HG03103 (cell line): ENCODE results near the gene CCKAR.
"Not testable (repeated sequence)": the region's sequence is repeated elsewhere in the genome, so short reads cannot be mapped to it uniquely, and the experiment has no call there.

Source experiments
- ATAC-seq: cut with Tn5 transposase; IDR thresholded peaks from one replicate; pipeline ENCODE4 v1.9.1; 2021; ENCODE audit warnings: low read depth; ENCODE audit not compliant: unreplicated experiment

The CCKAR gene, protein sequence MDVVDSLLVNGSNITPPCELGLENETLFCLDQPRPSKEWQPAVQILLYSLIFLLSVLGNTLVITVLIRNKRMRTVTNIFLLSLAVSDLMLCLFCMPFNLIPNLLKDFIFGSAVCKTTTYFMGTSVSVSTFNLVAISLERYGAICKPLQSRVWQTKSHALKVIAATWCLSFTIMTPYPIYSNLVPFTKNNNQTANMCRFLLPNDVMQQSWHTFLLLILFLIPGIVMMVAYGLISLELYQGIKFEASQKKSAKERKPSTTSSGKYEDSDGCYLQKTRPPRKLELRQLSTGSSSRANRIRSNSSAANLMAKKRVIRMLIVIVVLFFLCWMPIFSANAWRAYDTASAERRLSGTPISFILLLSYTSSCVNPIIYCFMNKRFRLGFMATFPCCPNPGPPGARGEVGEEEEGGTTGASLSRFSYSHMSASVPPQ

DNA sequence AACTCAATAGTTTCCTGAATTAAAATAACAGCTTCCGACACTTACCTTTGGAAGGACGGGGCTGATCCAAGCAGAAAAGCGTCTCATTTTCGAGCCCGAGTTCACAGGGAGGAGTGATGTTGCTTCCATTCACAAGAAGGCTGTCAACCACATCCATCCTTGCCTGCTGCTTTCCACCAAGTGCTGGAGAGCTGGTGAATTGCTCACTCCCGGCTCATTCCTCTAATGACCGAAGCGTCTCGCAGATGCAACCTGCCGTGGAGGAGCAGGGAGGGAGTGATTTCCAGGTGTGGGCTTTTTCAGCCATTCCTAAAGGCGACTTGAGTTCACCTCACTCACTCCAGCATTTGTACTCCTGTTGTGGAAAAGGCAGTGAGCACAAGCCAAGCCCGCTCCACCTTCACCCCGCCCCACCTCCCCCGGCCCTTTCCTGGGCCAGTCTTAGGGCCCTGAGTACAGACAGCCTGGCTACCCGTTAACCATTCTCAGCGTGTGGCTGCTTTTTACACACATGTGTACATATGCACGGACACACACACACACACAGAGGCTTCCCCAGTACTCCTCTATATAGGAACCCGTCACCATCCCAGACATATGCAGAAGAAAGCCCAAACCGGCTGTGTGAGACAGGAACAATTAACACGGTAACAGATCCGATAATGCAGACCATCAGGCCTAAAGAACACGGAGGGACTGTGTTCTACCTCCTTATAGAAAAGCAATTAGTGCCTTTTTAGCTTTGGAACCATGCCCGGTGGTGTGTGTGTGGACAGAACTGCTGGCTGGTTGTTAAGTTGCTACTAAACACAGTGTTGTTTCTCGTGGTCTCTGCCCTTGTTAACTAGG is at the start of gene CCKAR:
CCKAR (minus strand) TSS at position 374 of the 849 bp plus-strand sequence; CDS start at position 157, 217 bp downstream.
- no peak for ATAC-seq

DNA sequence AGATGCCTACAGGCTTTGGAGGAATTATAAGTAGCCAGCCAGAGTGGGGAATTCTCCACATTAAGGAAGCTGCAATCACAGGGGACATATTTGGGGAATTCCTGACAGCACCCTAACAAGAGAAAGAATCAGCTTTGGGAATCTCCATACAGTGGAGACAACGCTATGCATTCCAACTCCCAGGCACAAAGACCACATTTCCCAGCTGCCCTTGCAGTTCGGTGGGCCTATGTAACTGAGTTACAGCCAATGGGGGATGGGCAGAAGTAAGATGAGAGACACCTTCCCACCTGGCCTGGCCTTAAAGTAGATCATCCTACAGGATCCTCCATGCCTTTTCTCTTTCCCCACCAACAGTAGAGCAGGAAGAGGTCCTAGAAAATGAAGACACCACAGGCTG is 43.4 kb upstream of the CCKAR start:
- no peak for ATAC-seq

DNA sequence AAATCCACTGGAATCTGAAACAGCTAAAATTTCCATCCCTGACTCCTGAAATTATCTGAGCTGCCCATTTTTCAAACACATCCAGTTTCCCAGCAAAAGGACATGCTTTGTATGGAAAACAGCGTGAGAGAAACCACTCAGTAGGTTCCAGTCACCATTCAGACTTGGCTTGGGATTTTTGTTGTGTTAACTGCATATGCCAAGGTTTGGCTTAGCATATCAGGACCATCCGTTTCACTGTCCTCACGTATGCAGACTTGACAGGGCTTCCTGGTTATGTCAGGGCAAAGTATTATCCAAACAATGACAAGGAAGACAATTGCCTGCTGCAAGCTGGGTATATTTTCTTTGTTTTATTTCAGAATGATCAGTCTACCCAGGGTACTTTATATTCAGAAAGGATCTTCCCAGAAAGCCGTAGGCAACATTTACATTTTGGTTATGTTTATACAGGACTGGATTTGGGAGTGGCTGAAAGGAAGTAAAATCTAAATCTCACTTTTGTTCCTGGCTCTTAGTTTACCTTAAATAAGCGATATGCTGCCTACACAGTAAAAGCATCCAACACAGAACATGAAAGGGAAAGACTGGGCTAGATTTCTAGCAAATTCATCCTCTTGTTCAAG is 41.3 kb upstream of the CCKAR start:
- no peak for ATAC-seq

DNA sequence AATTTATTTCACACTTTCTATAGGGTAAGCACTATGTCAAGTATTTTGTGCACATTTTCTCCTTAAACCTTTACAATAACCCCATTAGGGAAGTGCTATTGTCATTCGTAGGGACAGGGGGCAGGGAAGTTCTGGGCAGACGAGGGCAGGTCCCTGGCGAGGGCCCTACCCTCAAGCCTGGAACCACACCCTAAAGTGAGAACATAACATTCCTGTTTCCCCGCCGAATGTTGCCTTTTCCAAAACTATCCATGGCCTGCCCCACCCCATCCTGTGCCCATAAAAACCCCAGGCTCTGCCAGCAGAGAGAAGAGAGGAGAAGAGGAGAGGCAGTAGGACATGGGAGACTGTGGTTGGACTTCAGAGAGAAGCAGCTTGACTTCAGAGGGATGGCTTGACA is 39.8 kb upstream of the CCKAR start:
- no peak for ATAC-seq

DNA sequence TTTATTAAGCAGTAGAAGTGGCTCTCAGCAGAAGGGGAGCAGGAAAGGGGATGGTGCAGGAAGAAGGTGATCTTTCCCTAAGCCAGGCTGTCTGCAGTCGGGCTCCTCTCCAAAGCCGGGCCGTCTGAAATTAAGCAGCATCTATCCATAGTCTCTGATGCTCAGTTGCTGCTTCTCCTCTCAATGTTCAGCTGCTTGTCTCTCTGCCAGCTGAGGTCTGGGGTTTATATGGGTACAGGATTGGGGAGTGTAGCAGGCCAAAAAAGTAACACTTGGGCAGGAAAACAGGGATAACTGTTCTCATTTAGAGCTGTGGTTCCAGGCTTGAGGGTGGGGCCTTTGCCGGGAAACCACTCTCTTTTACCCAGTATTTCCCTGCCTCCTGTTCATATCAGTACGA is 39.2 kb upstream of the CCKAR start:
- ATAC-seq = no peak

DNA sequence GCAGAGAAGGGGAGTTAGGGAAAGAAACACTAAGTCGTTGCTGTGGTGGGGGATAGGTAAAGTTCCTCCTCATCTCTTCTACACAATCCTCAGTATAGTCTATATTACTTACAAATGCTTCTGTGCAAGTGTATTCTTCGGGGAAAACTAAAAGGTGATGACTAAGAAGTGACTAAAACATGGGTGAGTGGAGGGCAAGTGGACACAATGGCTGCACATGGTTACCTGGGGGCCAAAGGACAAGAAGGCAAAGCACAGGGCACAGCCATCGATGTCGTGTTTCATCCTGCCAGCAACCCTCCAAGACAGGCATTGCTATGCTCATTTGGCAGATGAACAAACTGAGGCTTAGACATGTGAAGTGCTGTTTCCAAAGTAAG is 35.5 kb upstream of the CCKAR start:
- ATAC-seq = no peak

DNA sequence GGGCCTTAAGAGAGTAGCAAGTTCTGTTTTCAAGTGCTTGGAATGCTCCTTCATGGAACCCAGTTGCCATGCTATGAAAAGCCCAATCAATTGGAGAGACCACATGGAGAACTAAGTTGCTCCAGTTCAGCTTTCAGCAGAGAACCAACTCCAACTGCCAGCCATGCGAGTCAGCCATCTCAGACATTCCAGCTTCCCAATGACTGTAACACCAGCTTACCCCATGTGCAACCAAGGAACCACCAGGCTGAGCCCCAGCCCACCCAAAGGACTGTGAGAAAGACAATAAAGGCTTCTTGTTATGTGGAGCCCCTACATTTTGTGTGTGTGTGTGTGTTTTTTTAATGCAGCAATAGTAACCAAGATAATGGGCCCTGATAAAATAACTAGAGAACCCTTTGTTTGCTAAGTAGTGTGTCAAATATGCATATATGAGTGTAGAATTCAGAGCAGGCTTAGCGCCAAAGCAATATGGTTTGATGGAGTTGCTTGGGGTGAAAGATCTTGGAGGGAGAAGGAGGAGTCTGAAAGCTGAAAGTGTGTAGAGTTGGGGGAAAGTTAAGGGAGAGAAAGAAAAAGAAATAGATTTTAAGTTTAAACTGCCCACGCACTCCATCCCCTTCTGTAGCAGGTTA is 35.0 kb upstream of the CCKAR start:
- ATAC-seq = no peak

DNA sequence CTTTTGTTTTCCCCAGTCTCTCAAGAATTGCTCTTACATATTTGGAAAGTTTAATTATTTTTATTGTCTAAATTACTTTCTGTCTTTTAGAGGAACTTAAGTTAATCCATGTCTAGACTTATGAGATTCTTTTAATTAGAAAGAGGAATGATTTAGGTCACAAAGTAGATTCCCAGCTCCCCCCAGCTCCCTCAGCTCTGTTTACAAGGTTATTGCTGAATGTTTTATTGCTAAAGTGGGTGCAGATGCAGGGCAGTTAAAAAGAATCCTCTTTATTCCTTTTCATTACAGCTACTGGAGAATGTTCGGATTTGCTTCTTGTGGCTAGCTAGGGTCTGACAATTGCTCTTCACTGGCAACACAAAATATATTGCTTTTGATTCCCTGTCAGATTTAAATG is 33.7 kb upstream of the CCKAR start:
- ATAC-seq = no peak

DNA sequence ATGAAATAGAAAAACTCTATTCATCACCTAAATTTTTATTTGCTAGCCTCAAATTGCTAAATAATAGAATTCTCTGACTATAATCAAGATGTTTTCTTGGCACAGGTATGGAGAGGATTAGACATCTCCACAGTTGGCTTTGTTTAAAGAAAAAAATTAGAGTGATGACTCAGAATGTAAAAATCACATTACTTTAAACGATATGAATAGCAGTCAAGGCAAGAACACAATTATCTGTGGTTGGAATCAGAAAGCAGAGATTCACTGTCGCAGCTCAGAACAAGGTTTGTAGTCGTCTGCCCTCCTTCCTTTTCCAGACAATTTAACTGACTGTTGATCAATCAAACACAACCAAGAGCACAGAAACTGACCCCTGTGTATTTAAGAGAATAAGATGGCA is 32.2 kb upstream of the CCKAR start:
- ATAC-seq = no peak

DNA sequence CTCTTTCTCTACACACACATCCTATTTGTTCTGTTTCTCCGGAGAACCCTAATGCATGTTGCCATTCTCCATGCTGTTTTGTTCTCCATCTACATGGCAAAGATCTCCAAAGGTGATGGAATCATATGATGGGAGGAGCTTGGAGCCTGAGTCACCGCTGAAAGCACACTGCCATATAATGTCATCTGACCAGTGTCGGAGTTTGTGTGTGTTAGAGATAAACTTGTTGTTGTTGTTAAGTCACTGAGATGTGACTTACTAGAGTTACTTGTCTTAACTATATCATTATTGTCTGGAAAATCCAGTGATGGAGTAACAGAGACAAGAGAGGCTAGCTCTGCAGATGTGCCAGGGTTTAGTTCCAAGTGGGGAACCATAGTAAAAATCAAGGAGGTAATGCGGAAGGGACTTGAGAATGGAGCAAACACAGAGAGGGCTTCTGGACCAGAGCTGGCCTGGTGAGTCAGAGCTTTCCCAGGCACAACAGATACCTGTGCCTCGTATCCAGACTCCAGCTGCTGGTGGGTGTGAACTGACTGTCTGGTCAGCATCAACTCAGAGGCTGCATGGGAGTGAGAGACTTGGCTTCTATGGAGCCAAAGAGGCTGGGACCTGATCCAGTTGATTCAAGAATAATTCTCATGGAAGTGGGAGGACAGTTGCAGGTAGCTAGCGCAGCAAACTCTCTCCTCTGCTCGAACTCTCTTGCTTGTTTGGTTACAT is 30.6 kb upstream of the CCKAR start:
- no peak for ATAC-seq

DNA sequence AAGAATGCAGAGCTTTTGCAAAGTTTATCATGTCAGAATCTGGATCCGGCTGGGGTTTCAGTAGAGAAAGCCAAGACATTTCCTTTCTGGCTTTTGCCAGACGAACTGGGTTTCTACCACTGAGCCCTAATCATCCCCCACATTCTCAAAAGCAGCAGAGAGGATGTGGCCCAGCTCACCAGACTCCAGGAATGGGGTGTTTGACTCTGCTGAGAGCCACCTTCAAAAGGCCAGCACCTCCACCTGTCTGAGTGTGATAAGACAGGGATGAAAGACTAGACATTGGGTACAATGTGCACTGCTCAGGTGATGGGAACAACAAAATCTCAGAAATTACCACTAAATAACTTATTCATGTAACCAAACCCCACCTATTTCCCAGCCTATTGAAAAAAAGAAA is 25.7 kb upstream of the CCKAR start:
- no peak for ATAC-seq

DNA sequence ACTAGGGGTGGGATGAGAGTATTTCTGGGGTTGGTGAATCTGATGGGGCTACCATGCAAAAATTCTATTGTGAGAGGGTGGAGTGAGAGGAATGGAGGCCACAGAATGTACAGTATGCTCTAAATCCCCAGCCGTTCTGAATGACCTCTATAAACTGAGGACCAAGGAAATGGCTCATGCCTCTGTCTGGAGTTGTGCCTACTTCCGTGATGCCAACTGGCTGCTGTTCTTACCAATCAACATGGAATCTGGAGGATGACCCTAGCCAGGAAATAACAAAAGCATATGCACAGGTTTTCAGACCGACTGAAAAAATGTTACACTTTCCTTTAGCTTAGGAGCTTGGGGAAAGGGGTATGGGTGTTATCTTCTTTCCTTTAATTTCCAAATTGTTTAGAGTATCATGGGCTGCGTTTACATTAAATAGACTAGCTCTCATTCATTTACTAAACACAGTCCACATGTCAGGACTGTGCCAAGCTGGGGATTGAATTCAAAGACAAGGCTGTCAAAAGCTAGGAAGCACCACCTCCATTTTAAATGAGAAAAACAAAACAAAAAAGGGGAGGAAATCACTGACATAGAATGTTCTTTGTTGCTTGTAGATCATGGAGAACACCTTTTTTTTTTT is 20.2 kb upstream of the CCKAR start:
- no peak for ATAC-seq

DNA sequence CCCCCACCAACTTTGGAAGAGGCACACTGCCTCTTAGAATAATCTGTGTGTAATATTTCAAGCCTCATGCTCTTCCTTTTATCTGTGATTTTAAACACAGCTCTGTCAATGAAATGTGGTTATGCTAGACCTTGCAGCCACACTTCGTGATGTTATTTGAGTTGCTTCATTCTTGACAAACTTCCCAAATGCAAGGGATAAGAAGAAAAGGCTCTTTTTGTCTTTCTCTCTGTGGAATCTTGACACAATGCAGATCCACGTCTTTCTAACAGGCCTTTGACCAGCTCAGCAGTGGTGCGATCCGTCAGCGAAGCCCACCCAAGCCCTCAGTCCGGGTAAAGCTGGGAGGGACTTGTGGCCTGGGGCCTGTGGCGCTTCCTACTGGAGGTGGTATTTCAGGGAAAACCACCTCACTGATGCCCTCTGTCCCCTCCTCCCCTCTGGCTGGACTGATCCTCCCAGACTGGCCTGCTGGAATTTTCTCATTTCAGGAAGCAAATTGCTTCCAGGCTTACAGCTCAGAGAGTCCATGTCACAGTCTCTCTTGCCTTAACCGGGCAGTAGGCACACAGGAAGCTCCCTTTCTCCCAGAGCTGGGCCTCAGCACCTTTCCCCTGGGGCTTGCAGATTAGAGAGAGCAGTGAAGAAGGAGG is 19.5 kb upstream of the CCKAR start:
- ATAC-seq = no peak

DNA sequence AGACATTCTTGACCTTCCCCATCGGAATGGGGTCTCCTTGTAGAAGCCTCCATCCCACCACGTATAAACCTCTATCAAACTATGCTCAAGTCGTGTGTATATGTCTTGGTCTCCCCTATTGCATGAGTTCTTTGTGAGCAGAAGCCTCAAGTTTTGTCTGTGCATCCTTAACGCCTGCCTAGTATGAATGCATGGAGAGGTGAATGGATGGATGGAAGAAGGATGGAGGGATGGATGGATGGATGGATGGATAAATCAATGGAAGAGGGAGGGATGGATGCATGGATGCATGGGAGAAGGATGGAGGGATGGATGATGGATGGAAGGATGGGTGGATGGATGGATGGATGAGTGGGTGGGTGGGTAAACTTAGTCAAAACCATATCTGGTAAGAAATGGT is 17.0 kb upstream of the CCKAR start:
- no peak for ATAC-seq

DNA sequence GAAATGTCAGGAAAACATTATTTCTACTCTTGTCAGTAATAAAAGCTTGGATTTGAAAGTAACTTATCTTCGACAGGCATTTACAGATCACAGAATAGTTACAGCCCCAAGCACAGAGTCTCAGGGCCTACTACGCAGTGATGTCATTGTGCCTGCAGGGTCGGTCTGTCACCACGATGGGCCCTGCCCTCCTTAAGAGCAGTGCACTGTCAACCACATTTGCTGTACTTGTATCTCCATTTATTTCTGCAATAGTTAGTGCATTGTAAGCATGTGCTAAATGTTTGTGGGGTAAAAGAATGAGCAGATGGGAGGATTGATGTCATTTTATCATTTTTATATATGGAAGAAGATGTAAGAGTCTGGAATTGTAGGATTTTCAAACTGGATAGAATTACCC is 13.6 kb upstream of the CCKAR start:
- no peak for ATAC-seq

DNA sequence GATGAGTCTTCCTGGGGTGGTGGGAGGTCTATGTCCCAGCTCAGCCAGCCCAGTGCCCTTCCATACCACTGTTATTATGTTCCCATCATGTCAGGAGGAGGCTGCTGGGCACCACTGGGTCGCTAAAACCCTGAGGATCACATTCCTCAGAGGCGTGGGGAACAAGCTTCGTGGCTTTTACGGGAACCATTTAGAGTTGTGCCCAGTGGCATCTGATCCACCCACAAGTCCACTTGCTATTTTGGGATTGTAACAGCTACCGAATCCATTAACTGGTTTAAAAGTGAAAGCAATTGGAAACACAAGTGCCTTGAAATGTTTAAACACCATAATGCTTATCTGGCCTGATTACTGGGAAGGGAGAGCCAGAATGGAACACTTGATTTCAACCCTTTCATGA is 13.1 kb upstream of the CCKAR start:
- no peak for ATAC-seq

DNA sequence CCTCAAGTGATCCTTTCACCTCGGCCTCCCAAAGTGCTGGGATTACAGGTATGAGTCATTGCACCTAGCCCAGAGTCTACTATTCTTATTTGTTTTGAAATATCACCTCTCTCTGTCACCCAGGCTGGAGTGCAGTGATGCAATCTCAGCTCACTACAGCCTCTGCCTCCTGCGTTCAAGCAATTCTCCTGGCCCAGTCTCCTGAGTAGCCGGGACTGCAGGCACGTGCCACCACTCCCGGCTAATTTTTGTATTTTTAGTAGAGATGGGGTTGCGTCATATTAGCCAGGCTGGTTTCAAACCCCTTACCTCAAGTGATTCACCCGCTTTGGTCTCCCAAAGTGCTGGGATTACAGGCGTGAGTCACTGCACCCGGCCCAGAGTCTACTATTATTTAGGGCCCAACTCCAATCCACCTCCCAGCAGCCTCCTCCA is 10.3 kb upstream of the CCKAR start:
- not testable (repeated sequence) for ATAC-seq

DNA sequence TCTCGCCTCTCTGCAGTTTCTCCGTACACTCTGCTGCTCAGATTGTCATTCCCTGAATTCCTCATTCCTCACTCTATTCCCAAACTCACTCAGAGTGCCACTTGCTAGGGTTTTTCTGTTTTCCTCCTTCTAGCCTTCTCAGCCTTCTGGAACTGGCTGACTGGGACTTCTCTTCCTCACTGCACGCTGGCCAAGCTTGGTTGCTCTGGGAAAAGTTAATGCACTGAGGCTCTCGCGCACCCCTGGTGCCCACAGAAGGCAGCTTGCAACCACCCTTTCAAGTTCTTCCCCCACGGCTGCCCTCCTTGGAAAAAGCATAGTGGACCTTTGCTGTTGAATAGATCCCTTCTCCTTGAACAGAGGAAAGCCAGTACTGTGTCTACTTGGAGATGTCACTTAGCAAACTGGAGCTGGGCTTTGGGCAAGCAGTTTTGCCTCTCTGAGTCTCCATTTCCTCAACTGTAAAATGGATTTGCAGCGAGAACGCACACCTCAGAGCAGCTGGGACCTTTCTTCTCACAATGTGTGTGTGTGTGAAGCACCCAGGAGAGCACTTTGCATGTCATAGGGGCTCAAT is 6.0 kb upstream of the CCKAR start:
- no peak for ATAC-seq

DNA sequence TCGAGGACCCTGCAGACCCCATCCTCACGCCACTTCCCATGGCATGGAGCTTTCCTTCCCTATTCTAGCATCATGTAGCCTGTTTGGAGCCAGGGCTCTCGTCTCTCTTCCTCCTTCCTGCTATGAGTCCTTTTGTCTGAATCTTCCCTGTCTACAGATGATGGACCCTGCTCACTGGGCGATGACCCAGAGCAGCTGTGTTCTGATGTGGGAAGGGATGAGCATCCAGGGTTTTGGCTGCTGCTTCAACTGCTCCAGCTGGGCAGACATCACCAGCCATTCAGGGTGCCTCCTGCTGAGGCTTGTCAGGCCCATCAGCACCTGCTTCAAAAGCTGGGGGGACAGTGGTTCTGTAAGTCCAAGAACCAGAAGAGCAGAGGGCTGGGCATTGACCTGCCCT is 3.2 kb upstream of the CCKAR start:
- no peak for ATAC-seq
